Frontal cortex (tissue), 4 donors: ENCODE data around the gene STH. TPM values are rescaled to one million over a fixed set of nuclear protein-coding genes. Genes with fewer than 3 reads are reported as not detected.
"Not testable (repeated sequence)": the region's sequence is repeated elsewhere in the genome, so short reads cannot be mapped to it uniquely, and the experiment has no call there.

Source experiments
- DNase-seq, 2 donors: peaks; one replicate each; pipeline ENCODE4 v3.0.0; 2012; ENCODE audit warnings: low spot score in 2 of 2
- FAIRE-seq: peaks from 2 replicates; lab custom pipeline; 2012; peaks lifted over from hg19 to GRCh38; lab: Jason Lieb, UNC
- total RNA-seq: library from RNA; depleted of rRNA; stranded (reverse); fragments of >200 nt; gene quantifications from one replicate; pipeline ENCODE4 v1.2.3, GENCODE V29; 2014
- donor health status: control.
- donor health status: control.
- donor health status: control.

The STH gene, protein sequence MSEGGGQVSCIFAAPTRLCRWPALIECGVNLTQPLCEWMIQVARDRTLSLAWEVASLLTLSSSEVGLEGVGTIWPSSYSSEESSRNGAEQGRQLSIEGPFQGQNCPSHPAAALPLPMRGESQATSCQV
- total RNA-seq: 2.0 TPM

DNA sequence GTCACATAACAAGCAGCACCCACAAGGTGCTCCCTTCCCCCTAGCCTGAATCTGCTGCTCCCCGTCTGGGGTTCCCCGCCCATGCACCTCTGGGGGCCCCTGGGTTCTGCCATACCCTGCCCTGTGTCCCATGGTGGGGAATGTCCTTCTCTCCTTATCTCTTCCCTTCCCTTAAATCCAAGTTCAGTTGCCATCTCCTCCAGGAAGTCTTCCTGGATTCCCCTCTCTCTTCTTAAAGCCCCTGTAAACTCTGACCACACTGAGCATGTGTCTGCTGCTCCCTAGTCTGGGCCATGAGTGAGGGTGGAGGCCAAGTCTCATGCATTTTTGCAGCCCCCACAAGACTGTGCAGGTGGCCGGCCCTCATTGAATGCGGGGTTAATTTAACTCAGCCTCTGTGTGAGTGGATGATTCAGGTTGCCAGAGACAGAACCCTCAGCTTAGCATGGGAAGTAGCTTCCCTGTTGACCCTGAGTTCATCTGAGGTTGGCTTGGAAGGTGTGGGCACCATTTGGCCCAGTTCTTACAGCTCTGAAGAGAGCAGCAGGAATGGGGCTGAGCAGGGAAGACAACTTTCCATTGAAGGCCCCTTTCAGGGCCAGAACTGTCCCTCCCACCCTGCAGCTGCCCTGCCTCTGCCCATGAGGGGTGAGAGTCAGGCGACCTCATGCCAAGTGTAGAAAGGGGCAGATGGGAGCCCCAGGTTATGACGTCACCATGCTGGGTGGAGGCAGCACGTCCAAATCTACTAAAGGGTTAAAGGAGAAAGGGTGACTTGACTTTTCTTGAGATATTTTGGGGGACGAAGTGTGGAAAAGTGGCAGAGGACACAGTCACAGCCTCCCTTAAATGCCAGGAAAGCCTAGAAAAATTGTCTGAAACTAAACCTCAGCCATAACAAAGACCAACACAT is at the start of gene STH:
TSS of gene STH (plus strand) at position 264 of the 913 bp plus-strand sequence. CDS start at position 294, 30 bp downstream.
- DNase-seq (no peak), FAIRE-seq (no peak)

DNA sequence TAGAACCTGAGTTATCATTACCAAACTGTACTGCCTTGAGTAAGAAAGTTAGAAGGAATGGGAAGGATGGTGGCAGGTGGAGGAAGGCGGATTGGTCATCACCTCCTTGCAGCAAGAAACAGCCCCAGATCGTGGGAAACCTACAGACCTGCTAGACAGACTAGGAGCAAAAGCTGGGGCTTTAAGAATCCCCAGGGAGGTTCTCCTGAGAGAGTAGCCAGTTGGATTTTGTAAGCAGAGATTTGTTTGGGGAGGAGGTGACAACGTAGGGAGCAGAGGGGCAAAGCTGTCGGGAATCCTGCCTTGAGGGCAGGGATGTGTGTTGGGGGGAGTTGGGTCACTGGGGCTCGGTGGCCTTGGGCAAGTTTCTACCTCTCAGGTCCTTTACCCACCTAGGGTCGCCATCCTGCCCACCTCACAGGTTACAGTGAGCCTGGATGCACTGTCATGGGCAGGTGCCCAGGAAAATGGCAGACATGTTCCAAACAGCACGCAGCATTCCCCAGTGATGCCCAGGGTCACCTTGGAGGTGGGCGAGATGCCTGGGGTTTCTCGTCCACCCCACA is 49.2 kb upstream of the STH start:
- FAIRE-seq: no peak
- no peak for DNase-seq

DNA sequence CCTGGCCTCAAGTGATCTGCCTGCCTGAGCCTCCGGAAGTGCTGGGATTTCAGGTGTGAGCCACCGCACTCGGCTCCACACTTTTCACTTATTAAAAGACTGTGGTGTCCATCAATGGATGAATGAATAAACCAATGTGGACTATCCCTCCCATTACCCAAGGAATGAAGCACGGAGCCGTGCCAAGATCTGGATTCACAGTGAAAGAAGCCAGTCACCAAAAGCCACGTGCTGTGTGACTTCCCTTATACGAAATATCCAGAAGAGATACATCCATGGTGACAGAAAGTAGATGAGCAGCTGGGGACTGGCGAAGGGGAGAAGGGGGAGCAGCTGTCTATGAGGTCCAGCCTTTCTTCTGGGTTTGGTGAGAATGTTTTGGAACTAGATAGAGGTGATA is 48.2 kb upstream of the STH start:
- DNase-seq (peak in 1 of 2 donors; percentile 42), FAIRE-seq (no peak)

DNA sequence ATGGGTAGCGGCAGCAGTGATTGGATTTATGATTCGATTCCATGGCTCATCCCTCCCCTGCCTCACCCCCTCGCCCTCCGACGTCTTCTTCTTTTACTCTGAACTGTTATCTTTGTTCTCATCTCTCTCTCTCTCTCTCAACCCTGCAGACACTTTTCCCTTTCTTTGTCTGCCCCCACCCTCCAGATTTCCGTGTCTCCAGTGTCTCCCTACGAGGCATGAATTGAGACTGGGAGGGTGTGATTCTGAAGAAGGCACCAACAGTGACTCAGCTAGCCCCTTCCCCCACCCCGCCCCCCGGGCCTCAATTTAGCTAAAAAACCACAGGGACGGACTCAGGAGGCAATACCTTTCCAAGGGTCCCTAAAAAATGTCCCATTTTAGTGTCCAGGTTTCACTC is 47.6 kb upstream of the STH start:
- no peak for DNase-seq
- FAIRE-seq: no peak

DNA sequence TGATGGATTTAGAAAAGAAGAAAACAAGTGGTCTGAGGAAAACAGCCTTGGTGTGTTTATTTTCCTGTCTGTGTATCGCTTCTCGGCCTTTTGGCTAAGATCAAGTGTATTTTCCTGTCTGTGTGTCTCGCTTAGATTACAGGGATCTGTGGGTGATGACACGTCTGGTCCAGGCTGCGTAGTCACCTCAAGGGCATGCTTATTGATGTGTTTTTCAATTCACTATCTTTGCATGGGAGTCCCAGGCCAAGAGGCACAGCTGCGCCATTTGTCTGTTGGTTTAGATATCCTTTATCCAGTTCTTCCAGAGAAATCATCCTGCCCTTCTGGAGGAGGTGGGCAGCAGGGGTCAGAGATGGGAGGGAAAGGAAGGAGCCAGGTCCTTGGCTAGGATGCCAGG is 47.1 kb upstream of the STH start:
- DNase-seq (no peak), FAIRE-seq (no peak)

DNA sequence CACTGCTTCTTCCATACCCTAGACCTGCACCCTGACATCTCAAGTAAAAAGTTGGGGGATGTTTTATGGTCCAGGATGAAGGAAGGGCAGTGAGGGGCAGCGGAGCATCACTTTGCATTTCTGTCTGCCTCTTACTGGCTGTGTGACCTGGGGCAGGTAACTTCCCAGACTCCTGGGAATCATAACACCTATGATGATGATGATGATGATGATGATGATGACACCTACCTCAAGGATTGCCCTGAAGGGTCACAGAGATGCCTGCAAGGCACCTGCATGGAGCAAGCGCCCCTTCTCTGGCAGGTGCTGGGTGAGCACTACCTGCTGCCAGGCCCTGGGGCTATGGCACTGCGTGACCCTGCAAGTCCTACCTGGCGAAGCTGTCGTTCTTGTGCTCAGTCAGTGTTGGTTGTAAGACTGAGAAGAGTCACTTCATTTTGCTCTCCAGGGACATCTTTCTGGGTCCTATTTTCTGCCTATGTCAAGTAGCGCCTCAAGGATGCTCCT is 46.2 kb upstream of the STH start:
- no peak for DNase-seq
- no peak for FAIRE-seq

DNA sequence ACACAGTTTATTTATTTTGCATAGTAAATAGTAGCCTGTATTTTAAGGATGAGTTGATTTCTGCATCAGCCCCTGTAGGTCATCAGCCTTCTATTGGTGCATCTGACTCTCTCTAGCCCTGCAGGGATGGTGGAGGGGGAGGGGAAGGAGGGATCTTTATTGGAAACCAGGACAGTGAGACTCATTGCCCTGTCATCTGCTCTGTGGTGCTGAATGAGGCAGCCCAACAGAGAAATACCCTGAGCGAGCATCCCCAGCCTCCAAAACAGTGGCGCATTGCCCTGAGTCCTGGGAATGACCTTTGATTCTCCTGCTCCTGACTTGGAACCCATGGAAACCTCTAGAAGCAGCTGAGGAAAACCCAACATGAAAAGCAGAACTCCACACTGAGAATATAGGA is 45.5 kb upstream of the STH start:
- DNase-seq (no peak), FAIRE-seq (no peak)

DNA sequence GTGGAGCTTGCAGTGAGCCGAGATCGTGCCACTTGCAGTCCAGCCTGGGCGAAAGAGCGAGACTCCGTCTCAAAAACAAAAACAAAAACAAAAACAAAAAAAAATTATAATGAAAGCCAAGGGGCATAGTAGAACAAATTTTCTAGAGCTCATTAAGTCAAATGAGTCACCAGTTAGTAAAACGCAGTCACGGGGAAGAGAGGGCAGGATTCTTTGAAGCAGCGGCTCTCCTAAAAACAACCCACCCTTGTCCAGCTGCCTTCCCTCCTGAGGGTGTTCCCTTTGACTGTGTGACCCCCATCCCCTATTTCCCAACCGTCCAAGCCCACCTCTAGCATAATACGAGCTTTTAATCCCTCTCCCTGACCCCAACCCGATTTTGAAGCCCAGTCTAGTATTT is 44.1 kb upstream of the STH start:
- FAIRE-seq (no peak), DNase-seq (peak in 1 of 2 donors; percentile 52)

DNA sequence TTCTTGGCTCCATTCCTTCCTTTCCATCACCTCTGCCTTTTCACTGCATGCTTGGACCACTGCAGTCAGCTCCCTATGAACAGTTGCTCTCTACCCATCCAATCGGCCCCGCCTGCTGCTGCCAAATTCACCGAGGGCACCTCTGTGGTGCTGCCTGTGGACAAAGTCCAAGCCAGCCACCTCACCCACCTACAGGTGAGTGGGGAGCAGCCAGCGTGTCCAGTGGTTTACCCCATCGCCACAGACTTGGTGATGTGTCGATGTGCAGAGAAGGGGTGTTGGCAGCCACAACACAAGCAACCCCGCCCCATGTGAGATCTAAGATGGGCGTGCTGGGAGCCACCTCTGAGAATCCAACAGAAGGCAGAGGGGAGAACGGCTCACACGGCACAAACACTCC is 43.7 kb upstream of the STH start:
- FAIRE-seq: no peak
- no peak for DNase-seq

DNA sequence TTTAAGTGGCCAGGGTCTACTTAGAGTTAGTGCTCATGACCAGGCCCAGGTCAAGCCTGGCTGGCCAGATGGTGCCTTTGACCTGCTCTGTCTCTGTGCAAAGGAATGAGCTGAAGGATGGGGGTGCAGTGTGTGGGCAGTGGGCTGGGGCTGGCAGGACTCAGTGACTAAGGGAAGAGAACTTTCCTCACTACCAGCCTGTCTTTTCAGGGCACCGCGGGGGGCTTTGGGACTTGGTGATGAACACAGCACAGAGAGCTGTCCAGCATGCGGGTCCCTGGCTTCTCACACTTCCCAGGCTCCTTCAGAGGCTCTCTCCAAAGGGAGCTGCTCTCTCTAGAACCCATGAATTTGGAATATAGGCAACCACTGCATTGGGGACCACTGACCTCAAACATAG is 43.0 kb upstream of the STH start:
- FAIRE-seq (no peak), DNase-seq (no peak)

DNA sequence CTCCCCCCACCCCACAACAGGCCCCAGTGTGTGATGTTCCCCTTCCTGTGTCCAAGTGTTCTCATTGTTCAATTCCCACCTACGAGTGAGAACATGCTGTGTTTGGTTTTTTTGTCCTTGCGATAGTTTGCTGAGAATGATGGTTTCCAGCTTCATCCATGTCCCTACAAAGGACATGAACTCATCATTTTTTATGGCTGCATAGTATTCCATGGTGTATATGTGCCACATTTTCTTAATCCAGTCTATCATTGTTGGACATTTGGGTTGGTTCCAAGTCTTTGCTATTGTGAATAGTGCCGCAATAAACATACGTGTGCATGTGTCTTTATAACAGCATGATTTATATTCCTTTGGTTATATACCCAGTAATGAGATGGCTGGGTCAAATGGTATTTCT is 42.3 kb upstream of the STH start:
- not testable (repeated sequence) for DNase-seq, FAIRE-seq

DNA sequence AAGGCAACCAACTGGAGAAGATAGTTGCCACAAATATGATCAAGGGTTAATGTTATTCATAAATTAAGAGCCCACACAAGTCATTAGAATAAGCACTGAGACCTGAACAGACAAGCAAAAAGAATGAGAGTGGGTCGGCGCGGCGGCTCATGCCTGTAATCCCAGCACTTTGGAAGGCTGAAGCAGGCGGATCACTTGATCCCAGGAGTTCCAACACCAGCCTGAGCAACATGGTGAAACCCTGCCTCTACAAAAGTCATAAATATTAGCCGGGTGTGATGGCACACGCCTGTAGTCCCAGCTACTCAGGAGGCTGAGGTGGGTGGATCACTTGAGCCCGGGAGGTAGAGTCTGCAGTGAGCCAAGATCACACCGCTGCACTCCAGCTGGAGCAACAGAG is 40.7 kb upstream of the STH start:
- DNase-seq (no peak), FAIRE-seq (no peak)

DNA sequence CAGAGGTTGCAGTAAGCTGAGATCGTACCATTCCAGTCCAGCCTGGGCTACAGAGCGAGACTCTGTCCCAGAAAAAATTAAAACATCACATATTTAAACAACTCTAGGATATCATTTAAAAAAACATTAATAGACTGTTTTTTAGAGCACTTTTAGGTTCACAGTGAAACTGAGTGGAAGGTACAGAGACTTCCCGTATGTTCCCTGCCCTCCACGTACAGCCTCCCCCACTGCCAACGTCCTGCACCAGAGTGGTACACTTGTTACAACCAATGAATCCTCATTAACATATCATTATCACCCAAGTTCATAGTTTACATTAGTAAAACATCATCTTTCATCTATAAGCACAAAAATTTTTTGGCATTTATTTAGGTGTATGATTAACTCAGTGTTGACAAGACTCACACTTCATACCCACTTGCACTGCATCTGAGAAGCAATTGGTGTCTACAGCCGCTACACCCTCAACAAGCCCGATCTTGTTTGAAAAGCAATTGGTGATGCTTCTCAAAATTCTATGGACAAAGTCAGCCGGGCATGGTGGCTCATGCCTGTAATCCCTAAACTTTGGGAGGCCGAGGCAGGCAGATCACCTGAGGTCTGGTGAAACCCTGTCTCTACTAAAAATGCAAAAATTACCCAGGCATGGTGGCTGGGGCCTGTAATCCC is 39.9 kb upstream of the STH start:
- no peak for FAIRE-seq

DNA sequence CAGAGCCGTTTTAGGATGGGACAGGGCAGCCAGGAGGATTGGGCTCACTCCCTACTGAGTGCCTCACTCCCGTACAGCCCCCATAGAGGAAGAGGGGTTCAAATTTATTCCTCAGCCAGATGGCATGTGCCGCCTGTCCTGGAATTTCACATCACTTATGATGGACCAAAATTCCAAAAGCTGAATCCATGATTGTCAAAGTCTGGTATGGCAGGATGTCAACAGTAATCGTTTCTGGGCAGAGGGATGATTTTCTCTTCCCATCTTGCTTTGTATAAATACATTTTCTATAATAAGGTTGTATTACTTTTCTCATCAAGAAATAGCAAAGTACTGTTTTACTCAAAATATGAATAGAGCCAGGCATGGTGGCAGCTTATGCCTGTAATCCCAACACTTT is 38.7 kb upstream of the STH start:
- DNase-seq (no peak), FAIRE-seq (no peak)

More for the DNA sequence above, 39.9 kb upstream of the STH start:
- no peak for DNase-seq

DNA sequence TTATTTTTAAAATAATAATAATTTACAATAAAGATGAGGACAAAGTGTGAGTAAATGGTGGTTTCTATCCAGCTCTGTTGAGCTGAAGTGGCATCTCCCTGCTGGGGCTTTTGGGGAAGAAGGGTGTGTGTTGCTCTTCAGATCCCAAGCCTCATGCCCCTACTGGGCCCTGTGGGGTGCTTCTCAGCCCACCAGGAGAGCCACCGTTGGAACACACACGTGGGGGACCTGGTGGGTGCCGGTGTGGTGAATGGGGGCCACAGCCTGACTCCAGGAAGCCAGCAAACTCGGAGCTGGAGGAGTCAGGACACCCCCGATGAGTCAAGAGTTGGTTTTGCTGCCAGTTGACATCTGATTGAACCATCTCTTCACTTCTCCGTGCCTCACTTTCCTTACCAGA is 37.8 kb upstream of the STH start:
- no peak for DNase-seq
- FAIRE-seq: no peak

DNA sequence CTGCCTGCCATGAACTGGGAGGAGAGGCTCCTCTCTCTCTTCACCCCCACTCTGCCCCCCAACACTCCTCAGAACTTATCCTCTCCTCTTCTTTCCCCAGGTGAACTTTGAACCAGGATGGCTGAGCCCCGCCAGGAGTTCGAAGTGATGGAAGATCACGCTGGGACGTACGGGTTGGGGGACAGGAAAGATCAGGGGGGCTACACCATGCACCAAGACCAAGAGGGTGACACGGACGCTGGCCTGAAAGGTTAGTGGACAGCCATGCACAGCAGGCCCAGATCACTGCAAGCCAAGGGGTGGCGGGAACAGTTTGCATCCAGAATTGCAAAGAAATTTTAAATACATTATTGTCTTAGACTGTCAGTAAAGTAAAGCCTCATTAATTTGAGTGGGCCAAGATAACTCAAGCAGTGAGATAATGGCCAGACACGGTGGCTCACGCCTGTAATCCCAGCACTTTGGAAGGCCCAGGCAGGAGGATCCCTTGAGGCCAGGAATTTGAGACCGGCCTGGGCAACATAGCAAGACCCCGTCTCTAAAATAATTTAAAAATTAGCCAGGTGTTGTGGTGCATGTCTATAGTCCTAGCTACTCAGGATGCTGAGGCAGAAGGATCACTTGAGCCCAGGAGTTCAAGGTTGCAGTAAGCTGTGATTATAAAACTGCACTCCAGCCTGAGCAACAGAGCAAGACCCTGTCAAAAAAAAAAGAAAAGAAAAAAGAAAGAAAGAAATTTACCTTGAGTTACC is 36.7 kb upstream of the STH start:
- DNase-seq (no peak), FAIRE-seq (no peak)

DNA sequence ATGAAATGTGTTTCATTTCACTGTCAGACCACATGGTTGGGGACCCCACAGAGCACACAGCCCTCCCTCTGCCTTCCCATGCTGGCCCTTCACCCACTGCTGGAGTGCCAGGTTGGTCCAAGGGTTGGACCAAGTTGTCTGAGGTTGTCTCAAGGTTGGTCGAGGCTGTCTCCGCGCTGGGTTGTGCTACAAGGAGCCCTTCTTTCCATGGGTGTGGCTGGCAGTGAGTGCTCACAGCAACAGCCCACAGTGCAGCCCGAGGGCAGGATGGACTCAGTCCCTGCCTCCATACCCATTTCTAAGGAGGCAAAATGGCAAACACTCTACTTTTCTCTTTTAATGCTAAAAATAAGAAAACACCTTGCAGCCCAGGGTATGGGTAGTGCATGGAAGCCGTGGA is 35.8 kb upstream of the STH start:
- DNase-seq: no peak
- FAIRE-seq: no peak

DNA sequence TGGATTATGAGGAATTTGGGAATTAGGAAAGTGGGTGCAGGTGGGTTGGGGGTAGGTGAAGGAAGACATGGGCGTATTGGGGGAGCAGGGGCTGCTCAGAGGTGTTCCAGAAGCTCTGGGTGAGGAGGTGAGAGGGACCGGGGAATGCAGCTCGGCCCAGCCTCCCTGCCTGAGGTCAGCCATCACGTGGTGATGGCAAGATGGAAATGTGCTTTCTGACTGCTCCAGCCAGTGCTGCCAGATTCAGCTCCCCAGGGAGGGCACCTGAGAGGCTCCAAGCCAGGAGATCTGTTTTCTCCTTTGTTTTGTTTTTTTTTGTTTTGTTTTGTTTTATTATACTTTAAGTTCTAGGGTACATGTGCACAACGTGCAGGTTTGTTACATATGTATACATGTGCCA is 35.2 kb upstream of the STH start:
- FAIRE-seq (no peak), DNase-seq (no peak)

DNA sequence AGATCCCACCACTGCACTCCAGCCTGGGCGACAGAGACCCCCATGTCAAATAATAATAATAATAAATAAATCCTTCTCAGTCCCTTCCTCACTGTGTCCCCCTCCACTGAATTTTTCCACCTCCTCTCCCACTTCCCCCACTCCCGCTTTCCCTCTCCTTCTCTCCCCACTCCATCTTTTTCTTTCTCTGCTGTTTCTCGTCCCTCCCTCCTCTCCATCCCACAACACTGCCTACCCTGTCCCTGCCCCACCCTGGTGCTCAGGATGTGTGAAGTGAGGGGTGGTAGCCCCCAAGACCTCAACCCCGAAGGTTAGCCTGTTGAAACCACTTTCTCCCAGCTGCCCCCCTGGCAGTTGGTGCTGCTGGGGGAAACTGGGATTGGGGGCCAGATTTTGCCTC is 34.4 kb upstream of the STH start:
- DNase-seq (no peak), FAIRE-seq (no peak)

DNA sequence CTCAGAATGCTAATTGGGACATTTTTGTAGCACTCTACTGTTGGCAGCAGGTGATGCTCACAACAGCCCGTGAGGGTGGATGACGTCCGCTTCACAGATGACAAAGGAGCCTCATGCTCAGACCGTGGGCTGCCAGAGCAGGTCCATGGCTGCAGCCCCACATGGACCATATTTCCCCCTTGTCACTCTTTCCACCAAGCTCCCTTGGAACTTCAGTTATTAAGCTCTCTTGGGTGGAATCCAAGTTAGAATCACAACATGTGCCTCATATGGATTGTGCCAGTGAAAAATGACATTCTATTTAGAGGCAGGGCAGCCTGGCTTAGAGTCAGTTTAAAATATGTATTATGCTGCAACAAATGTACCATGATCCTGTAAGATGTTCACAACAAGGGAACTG is 33.2 kb upstream of the STH start:
- FAIRE-seq: no peak
- DNase-seq: no peak
